Neural cell (in vitro differentiated cells): ENCODE results near the gene CLIP1. TPM values are rescaled to one million over a fixed set of nuclear protein-coding genes. Genes with fewer than 3 reads are reported as not detected.
"Not testable (repeated sequence)": the region's sequence is repeated elsewhere in the genome, so short reads cannot be mapped to it uniquely, and the experiment has no call there.

Experiments
- H2AFZ ChIP-seq: fragments of 200-600, 300-800 bp; sonication (generic), shearing (Covaris generic); 2 replicates; pipeline ENCODE4 v1.6.0; 2014; ENCODE audit warnings: low read depth, mild to moderate bottlenecking, antibody characterized with exemption, low read length, moderate library complexity
- H3F3A ChIP-seq: fragments of 200-600 bp; shearing (Covaris generic); 2 replicates; pipeline ENCODE4 v1.6.1; 2016; ENCODE audit warnings: mild to moderate bottlenecking, moderate library complexity, mixed read lengths, antibody characterized with exemption, low read length; ENCODE audit not compliant: insufficient read depth, poor library complexity, severe bottlenecking
- H3K27ac ChIP-seq: fragments of 200-600, 300-800 bp; sonication (generic), shearing (Covaris generic); 2 replicates; pipeline ENCODE4 v1.5.1; 2014; ENCODE audit warnings: mild to moderate bottlenecking, low read length, moderate library complexity
- H3K27me3 ChIP-seq: fragments of 300-800, 200-600 bp; sonication (generic), shearing (Covaris generic); 2 replicates; pipeline ENCODE4 v1.6.0; 2014; ENCODE audit warnings: mild to moderate bottlenecking, low read depth, low read length, moderate library complexity; ENCODE audit not compliant: insufficient read depth
- H3K36me3 ChIP-seq: fragments of 300-800, 200-600 bp; sonication (generic), shearing (Covaris generic); 2 replicates; pipeline ENCODE4 v1.5.1; 2014; ENCODE audit warnings: mild to moderate bottlenecking, antibody characterized with exemption, low read length, moderate library complexity; ENCODE audit not compliant: insufficient read depth
- H3K4me2 ChIP-seq: fragments of 300-800, 200-600 bp; sonication (generic), shearing (Covaris generic); 2 replicates; pipeline ENCODE4 v1.6.0; 2014; ENCODE audit warnings: mild to moderate bottlenecking, low read length
- H3K4me3 ChIP-seq: fragments of 300-800, 200-600 bp; sonication (generic), shearing (Covaris generic); 2 replicates; pipeline ENCODE4 v1.5.1; 2014; ENCODE audit warnings: mild to moderate bottlenecking, low read length, moderate library complexity
- H3K79me2 ChIP-seq: fragments of 200-600 bp; shearing (Covaris generic); replicated peaks from 2 replicates; pipeline ENCODE4 v1.6.0; 2014; ENCODE audit warnings: mild to moderate bottlenecking, low read length, moderate library complexity; ENCODE audit not compliant: insufficient read depth
- H3K9ac ChIP-seq: fragments of 300-800, 200-600 bp; sonication (generic), shearing (Covaris generic); 2 replicates; pipeline ENCODE4 v1.6.1; 2016; ENCODE audit warnings: mild to moderate bottlenecking, low read length, mixed read lengths
- H3K9me2 ChIP-seq: fragments of 200-600 bp; shearing (Covaris generic); 2 replicates; pipeline ENCODE4 v1.6.1; 2016; ENCODE audit warnings: mild to moderate bottlenecking, low read length, mixed read lengths; ENCODE audit not compliant: insufficient read depth
- H3K9me3 ChIP-seq: fragments of 200-600, 300-800 bp; sonication (generic), shearing (Covaris generic); 2 replicates; pipeline ENCODE4 v1.6.1; 2016; ENCODE audit warnings: mild to moderate bottlenecking, mixed run types, low read length, moderate library complexity, mixed read lengths
- H4K20me1 ChIP-seq: fragments of 200-600 bp; shearing (Covaris generic); 2 replicates; pipeline ENCODE4 v1.6.1; 2016; ENCODE audit warnings: mild to moderate bottlenecking, mixed run types; ENCODE audit not compliant: insufficient read depth
- CTCF ChIP-seq: fragments of 450-650 bp; IDR thresholded peaks from 2 replicates; pipeline ENCODE4 v1.5.1; 2014; ENCODE audit warnings: antibody characterized with exemption, mild to moderate bottlenecking, moderate library complexity; ENCODE audit not compliant: poor library complexity, severe bottlenecking
- EP300 ChIP-seq: fragments of 450-650 bp; conservative IDR thresholded peaks from 2 replicates; pipeline ENCODE4 v1.6.1; 2014; ENCODE audit warnings: antibody characterized with exemption, mild to moderate bottlenecking, moderate library complexity; ENCODE audit not compliant: poor library complexity, severe bottlenecking
- EZH2 ChIP-seq: fragments of 200-600, 300-800 bp; shearing (Covaris generic), sonication (generic); IDR thresholded peaks from 2 replicates; pipeline ENCODE4 v1.6.1; 2014; ENCODE audit warnings: antibody characterized with exemption, low read length, borderline replicate concordance, mild to moderate bottlenecking; ENCODE audit not compliant: insufficient read depth, poor library complexity, severe bottlenecking
- MXI1 ChIP-seq: fragments of 450-650 bp; conservative IDR thresholded peaks from 2 replicates; pipeline ENCODE4 v1.6.1; 2014; ENCODE audit warnings: antibody characterized with exemption, mild to moderate bottlenecking; ENCODE audit not compliant: poor library complexity, severe bottlenecking
- POLR2AphosphoS5 ChIP-seq: IDR thresholded peaks from 2 replicates; pipeline ENCODE4 v1.6.1; 2012
- RAD21 ChIP-seq: fragments of 450-650 bp; conservative IDR thresholded peaks from 2 replicates; pipeline ENCODE4 v1.6.1; 2014; ENCODE audit warnings: antibody characterized with exemption, mild to moderate bottlenecking, moderate library complexity
- REST ChIP-seq: IDR thresholded peaks from 2 replicates; pipeline ENCODE4 v1.6.1; 2012; ENCODE audit warnings: borderline replicate concordance
- SMC3 ChIP-seq: fragments of 450-650 bp; conservative IDR thresholded peaks from 2 replicates; pipeline ENCODE4 v1.6.1; 2014; ENCODE audit warnings: antibody characterized with exemption, mild to moderate bottlenecking, moderate library complexity; ENCODE audit not compliant: poor library complexity
- TAF1 ChIP-seq: IDR thresholded peaks from 2 replicates; pipeline ENCODE4 v1.6.1; 2012; ENCODE audit warnings: low read depth
- polyA plus RNA-seq: library from polyadenylated mRNA; depleted of rRNA; stranded (reverse); fragments of >200 nt; gene quantifications from 2 replicates; pipeline ENCODE4 v1.2.3, GENCODE V29; 2014

The CLIP1 gene
- polyA plus RNA-seq, 1 donor from 2014 or later, result 67.4 TPM

- no peak overlapping the region for H3K27ac ChIP-seq
- no peaks in the 10 kb centered on the region for H3K79me2 ChIP-seq
- no peaks in the 10 kb centered on the region for H3K9me3 ChIP-seq
- no peaks in the 10 kb centered on the region for H3K27me3 ChIP-seq
- H3K9ac ChIP-seq, result no peak overlapping the region
- H2AFZ ChIP-seq, result no peak overlapping the region
- TF ChIP-seq EP300 (no peak), REST (no peak), EZH2 (no peak), TAF1 (no peak), POLR2AphosphoS5 (no peak), RAD21 (no peak), SMC3 (no peak), CTCF (no peak), MXI1 (no peak)
- H3K4me2 ChIP-seq, result no peak overlapping the region
- H3K4me3 ChIP-seq, result no peak overlapping the region
- H3K9me2 ChIP-seq, result no peaks in the 10 kb centered on the region
- H3F3A ChIP-seq, result no peaks in the 10 kb centered on the region
- H3K36me3 ChIP-seq, result no peaks in the 10 kb centered on the region
- no peaks in the 10 kb centered on the region for H4K20me1 ChIP-seq
These were observed 58.7 kb downstream of the CLIP1 start for GRCh38 chr12:122363782-122364181.

GRCh38 chr12:122362755-122363154 lies 59.7 kb downstream of the CLIP1 start:
- H3K27ac ChIP-seq, result no peak overlapping the region
- H4K20me1 ChIP-seq, result no peaks in the 10 kb centered on the region
- H3K27me3 ChIP-seq, result no peaks in the 10 kb centered on the region
- H3K36me3 ChIP-seq, result no peaks in the 10 kb centered on the region
- no peak overlapping the region for H3K4me2 ChIP-seq
- no peak overlapping the region for H2AFZ ChIP-seq
- H3K9me2 ChIP-seq, result no peaks in the 10 kb centered on the region
- TF ChIP-seq SMC3, result no peak
- TF ChIP-seq RAD21, result no peak
- TF ChIP-seq EZH2, result no peak
- TF ChIP-seq EP300, result no peak
- no peak for TF ChIP-seq MXI1
- no peak for TF ChIP-seq REST
- no peak for TF ChIP-seq TAF1
- TF ChIP-seq CTCF, result no peak
- TF ChIP-seq POLR2AphosphoS5, result no peak
- H3K79me2 ChIP-seq, result no peaks in the 10 kb centered on the region
- no peak overlapping the region for H3K9ac ChIP-seq
- H3K4me3 ChIP-seq, result no peak overlapping the region
- no peaks in the 10 kb centered on the region for H3F3A ChIP-seq
- H3K9me3 ChIP-seq, result no peaks in the 10 kb centered on the region

GRCh38 chr12:122358403-122358802 lies 64.1 kb downstream of the CLIP1 start:
- H2AFZ ChIP-seq, H3K9me2 ChIP-seq, H3F3A ChIP-seq, H4K20me1 ChIP-seq, H3K9ac ChIP-seq, H3K36me3 ChIP-seq, H3K4me3 ChIP-seq, H3K27me3 ChIP-seq, H3K27ac ChIP-seq, H3K9me3 ChIP-seq, H3K79me2 ChIP-seq, H3K4me2 ChIP-seq: not testable (repeated sequence)
